ENCODE results near the gene CTDP1. TPM values are rescaled to one million over a fixed set of nuclear protein-coding genes. Genes with fewer than 3 reads are reported as not detected.

Gene CTDP1
- total RNA-seq, 1 donor from 2014 or later, result 7.5 TPM

GRCh38 chr18:79788734-79789085 lies 109.1 kb downstream of the CTDP1 start:
- no peak for DNase-seq
- H3K27me3 ChIP-seq (ENCODE audit: low read depth), result peaks cover 100% of the 10 kb centered on the region
- peaks cover 13% of the 10 kb centered on the region for H3K4me1 ChIP-seq
- H3K36me3 ChIP-seq, result no peaks in the 10 kb centered on the region
- no peaks in the 10 kb centered on the region for H3K9me3 ChIP-seq (replicated peaks)
- H3K4me3 ChIP-seq, result peak overlapping the region; percentile 56
- intact Hi-C loops (cut with micrococcal nuclease), result no loop called here
- H3K27ac ChIP-seq (replicated peaks), result no peak overlapping the region
- TF ChIP-seq, protein P1, sequence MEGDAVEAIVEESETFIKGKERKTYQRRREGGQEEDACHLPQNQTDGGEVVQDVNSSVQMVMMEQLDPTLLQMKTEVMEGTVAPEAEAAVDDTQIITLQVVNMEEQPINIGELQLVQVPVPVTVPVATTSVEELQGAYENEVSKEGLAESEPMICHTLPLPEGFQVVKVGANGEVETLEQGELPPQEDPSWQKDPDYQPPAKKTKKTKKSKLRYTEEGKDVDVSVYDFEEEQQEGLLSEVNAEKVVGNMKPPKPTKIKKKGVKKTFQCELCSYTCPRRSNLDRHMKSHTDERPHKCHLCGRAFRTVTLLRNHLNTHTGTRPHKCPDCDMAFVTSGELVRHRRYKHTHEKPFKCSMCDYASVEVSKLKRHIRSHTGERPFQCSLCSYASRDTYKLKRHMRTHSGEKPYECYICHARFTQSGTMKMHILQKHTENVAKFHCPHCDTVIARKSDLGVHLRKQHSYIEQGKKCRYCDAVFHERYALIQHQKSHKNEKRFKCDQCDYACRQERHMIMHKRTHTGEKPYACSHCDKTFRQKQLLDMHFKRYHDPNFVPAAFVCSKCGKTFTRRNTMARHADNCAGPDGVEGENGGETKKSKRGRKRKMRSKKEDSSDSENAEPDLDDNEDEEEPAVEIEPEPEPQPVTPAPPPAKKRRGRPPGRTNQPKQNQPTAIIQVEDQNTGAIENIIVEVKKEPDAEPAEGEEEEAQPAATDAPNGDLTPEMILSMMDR (IDR thresholded peaks at IDR 0.05; ENCODE audit: borderline replicate concordance), result no peak

DNA sequence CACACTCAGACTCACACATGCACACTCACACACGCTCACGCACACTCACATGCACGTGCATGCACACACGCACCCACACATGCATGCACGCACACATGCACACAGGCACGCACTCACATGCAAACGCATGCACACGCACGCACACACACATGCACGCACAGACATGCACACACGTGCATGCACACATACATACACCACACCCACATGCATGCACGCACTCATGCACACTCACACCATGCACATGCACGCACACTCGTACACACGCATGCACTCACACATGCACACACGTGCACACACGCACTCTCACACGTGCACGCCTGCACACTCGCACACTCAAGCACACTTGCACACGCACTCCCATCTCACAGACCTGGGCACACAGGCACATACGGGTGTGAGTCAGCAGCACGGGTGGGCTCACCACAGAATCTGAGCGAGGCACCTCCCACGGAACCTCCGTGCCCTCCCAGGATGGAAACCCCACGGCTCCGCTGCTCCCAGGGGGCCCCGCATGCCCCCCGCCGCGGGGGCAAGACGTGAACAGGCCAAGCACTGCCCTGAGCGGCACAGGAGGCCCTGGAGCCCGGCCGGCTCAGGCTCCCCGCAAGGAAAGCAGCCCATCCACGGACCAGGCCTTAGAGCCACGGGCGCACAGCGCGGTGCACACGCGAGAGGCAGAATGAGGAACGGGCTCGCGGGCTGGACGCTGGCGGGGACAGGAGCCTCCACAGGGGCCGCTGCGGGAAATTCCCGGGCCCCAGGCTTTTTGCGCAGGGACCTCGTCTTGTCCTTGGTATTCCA lies 109.7 kb downstream of the CTDP1 start:
- Histone ChIP-seq H3K9me3 (replicated peaks) (no peaks in the 10 kb centered on the region), H3K27ac (replicated peaks) (no peak overlapping the region), H3K4me1 (peaks cover 13% of the 10 kb centered on the region), H3K27me3 (ENCODE audit: low read depth) (peaks cover 100% of the 10 kb centered on the region), H3K4me3 (no peak overlapping the region), H3K36me3 (no peaks in the 10 kb centered on the region)
- DNase-seq, result no peak
- intact Hi-C loops (cut with micrococcal nuclease), result no loop called here
- TF ChIP-seq, protein P1 (IDR thresholded peaks at IDR 0.05; ENCODE audit: borderline replicate concordance), result no peak

DNA sequence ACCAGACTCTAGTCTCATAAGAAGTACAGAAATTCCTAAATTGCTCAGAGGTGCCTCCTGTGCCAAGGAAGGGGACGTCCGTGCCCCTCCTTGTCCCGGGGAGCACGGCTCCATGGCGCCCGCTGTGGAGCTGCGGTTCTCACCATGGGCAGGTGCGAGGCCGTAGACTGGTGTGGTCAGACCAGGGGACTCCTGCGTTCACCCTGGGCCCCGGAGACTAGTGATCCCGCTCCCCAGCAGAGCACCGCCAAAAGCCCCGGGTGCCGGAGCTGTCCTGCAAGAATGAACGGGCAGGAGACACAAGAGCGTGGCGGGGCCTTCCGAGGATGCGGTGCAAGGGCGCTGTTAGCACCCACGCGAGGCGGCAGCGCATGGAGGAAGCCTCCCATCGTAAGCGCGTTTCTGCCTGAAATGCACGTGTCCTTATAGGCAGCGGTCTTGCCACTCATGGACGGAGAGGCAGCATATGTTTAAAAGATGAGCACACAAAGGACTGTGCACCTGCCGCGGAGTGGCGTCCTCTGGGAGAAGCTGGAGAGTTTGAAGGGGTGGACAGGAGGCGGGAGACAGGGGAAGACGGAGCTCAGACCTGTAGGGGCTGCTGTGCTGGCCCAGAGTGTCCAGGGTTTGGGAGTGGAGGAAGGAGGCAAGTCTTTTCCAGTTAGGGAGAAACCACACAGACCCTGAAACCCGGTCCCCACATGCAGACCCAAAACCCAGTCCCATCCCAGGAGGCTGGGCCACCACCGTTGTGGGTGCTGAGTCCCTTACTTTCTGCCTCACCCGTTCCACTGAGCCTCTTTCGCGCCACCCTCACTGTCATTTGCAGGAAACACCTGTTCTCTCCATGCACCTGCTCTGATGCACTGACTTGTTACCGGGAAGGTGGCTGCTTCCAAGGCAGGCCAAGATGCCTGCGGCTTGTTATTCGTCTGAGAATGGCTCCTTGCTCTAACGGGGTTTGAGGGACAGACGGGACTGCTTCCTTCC lies 110.6 kb downstream of the CTDP1 start:
- Histone ChIP-seq H3K27ac (replicated peaks) (no peak overlapping the region), H3K9me3 (replicated peaks) (no peaks in the 10 kb centered on the region), H3K36me3 (no peaks in the 10 kb centered on the region), H3K4me1 (peaks cover 13% of the 10 kb centered on the region), H3K4me3 (no peak overlapping the region), H3K27me3 (ENCODE audit: low read depth) (peaks cover 98% of the 10 kb centered on the region)
- TF ChIP-seq, protein P1 (IDR thresholded peaks at IDR 0.05; ENCODE audit: borderline replicate concordance), result no peak
- intact Hi-C loops (cut with micrococcal nuclease), result no loop called here
- no peak for DNase-seq

GRCh38 chr18:79790996-79791972 lies 111.7 kb downstream of the CTDP1 start:
- H3K9me3 ChIP-seq (replicated peaks), result no peaks in the 10 kb centered on the region
- TF ChIP-seq, protein P1 (IDR thresholded peaks at IDR 0.05; ENCODE audit: borderline replicate concordance), result no peak
- H3K4me1 ChIP-seq, result peaks cover 13% of the 10 kb centered on the region
- intact Hi-C loops (cut with micrococcal nuclease), result no loop called here
- no peak overlapping the region for H3K27ac ChIP-seq (replicated peaks)
- H3K27me3 ChIP-seq (ENCODE audit: low read depth), result peaks cover 96% of the 10 kb centered on the region
- peak; percentile 39 for DNase-seq
- peak overlapping the region; percentile 23 for H3K4me3 ChIP-seq
- no peaks in the 10 kb centered on the region for H3K36me3 ChIP-seq
